GM19035 (cell line): ENCODE measurements around the gene TP53TG3E.
"Not testable (repeated sequence)": the region's sequence is repeated elsewhere in the genome, so short reads cannot be mapped to it uniquely, and the experiment has no call there.

Source experiments
- ATAC-seq: cut with Tn5 transposase; IDR thresholded peaks from one replicate; pipeline ENCODE4 v1.9.1; 2021; ENCODE audit not compliant: unreplicated experiment

TP53TG3E gene, protein sequence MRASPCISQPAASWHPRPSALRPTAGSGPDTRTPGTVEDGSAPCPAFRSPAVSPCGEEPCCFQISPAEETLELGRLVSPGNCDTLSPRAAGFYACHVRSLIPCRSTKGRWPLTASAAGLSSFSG

DNA sequence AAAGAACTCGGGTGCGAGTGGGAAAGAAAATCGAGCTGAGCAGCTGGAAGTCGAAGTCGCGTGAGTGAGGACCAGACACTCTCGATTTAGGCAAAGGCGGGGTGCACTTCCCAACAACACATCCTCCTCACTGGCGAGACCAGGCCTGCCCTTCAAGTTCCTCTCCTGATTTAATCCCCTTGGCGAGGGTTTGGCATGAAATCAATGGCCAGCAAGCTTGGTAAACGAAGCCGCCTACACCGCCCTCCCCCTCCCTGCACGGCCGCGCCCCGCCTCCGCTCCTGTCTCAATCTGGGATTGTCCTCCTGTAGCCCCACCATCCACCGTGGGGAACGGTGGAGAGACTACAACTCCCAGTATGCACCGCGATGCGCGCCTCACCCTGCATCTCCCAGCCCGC, at the start of gene TP53TG3E:
TP53TG3E (plus strand) TSS at position 301 of the 400 bp plus-strand sequence; CDS start at position 369, 68 bp downstream.
- not testable (repeated sequence) for ATAC-seq

DNA sequence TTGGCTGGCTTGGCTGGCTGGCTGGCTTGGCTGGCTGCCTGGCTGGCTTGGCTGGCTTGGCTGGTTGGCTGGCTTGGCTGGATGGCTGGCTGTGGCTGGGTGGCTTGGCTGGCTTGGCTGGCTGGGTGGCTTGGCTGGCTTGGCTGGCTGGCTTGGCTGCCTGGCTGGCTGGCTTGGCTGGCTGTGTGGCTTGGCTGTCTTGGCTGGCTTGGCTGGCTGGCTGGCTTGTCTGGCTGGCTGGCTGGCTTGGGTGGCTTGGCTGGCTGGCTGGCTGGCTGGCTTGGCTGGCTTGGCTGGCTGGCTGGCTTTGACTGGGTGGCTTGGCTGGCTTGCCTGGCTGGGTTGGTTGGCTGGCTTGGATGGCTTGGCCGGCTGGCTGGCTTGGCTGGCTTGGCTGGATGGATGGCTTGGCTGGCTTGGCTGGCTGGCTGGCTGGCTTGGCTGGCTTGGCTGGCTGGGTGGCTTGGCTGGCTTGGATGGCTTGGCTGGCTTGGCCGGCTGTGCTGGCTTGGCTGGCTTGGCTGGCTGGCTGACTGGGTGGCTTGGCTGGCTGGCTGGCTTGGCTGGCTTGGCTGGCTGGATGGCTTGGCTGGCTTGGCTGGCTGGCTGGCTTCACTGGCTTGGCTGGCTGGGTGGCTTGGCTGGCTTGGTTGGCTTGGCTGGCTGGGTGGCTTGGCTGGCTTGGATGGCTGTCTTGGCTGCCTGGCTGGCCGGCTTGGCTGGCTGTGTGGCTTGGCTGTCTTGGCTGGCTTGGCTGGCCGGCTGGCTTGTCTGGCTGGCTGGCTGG, 32.3 kb downstream of the TP53TG3E start:
- ATAC-seq: not testable (repeated sequence)

DNA sequence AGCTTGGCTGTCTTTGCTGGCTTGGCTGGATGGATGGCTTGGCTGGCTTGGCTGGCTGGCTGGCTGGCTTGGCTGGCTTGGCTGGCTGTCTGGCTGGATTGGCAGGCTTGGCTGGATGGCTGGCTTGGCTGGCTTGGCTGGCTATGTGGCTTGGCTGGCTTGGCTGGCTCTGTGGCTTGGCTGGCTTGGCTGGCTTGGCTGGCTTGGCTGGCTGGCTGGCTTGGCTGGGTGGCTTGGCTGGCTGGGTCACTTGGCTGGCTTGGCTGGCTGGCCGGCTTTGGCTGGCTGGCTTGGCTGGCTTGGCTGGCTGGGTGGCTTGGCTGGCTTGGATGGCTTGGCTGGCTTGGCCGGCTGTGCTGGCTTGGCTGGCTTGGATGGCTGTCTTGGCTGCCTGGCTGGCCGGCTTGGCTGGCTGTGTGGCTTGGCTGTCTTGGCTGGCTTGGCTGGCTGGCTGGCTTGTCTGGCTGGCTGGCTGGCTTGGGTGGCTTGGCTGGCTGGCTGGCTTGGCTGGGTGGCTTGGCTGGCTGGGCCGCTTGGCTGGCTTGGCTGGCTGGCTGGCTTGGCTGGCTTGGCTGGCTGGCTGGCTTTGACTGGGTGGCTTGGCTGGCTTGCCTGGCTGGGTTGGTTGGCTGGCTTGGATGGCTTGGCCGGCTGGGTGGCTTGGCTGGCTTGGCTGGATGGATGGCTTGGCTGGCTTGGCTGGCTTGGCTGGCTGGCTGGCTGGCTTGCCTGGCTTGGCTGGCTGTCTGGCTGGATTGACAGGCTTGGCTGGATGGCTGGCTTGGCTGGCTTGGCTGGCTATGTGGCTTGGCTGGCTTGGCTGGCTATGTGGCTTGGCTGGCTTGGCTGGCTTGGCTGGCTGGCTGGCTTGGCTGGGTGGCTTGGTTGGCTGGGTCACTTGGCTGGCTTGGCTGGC, 33.8 kb downstream of the TP53TG3E start:
- ATAC-seq: not testable (repeated sequence)

DNA sequence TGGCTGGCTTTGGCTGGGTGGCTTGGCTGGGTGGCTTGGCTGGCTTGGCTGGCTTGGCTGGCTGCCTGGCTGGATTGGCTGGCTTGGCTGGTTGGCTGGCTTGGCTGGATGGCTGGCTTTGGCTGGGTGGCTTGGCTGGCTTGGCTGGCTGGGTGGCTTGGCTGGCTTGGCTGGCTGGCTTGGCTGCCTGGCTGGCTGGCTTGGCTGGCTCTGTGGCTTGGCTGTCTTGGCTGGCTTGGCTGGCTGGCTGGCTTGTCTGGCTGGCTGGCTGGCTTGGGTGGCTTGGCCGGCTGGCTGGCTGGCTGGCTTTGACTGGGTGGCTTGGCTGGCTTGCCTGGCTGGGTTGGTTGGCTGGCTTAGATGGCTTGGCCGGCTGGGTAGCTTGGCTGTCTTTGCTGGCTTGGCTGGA, 34.4 kb downstream of the TP53TG3E start:
- ATAC-seq: not testable (repeated sequence)

DNA sequence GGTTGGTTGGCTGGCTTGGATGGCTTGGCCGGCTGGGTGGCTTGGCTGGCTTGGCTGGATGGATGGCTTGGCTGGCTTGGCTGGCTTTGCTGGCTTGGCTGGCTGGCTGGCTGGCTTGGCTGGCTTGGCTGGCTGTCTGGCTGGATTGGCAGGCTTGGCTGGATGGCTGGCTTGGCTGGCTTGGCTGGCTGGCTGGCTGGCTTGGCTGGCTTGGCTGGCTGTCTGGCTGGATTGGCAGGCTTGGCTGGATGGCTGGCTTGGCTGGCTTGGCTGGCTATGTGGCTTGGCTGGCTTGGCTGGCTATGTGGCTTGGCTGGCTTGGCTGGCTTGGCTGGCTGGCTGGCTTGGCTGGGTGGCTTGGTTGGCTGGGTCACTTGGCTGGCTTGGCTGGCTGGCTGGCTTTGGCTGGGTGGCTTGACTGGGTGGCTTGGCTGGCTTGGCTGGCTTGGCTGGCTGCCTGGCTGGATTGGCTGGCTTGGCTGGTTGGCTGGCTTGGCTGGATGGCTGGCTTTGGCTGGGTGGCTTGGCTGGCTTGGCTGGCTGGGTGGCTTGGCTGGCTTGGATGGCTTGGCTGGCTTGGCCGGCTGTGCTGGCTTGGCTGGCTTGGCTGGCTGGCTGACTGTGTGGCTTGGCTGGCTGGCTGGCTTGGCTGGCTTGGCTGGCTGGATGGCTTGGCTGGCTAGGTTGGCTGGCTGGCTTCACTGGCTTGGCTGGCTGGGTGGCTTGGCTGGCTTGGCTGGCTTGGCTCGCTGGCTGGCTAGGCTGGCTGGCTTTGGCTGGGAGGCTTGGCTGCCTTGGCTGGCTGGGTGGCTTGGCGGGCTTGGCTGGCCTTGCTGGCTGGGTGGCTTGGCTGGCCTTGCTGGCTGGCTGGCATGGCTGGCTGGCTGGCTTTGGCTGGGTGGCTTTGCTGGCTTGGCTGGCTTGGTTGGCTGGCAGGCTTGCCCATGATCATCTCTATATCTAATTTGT, 35.3 kb downstream of the TP53TG3E start:
- ATAC-seq: not testable (repeated sequence)
